Heart right ventricle (tissue), 16 donors: ENCODE measurements around the gene SMIM24. TPM values are rescaled to one million over a fixed set of nuclear protein-coding genes. Genes with fewer than 3 reads are reported as not detected.
"Not testable (repeated sequence)": the region's sequence is repeated elsewhere in the genome, so short reads cannot be mapped to it uniquely, and the experiment has no call there.

Source experiments
- ATAC-seq, 8 donors: fragments of 200-7000 bp; cut with Tn5 transposase; one replicate each; pipeline ENCODE4 v1.9.1; 2020; ENCODE audit warnings: mild to moderate bottlenecking in 8 of 8, moderate library complexity in 8 of 8, moderate number of reproducible peaks in 1 of 8
- DNase-seq, 2 donors: peaks; one replicate each; pipeline ENCODE4 v3.0.0-alpha.2; 2020
- H3K27ac ChIP-seq, 10 donors: fragments of 200-600 bp; sonication (generic) in 2 of 10; one replicate each; pipeline versions ENCODE4 v1.5.0 to v1.8.0; 2020 to 2022; ENCODE audit warnings: mild to moderate bottlenecking in 3 of 10
- H3K27me3 ChIP-seq, 7 donors: fragments of 200-600 bp; one replicate each; pipeline ENCODE4 v1.8.0; 2021 to 2022; ENCODE audit warnings: mild to moderate bottlenecking in 2 of 7
- H3K36me3 ChIP-seq, 9 donors: fragments of 200-600 bp; sonication (generic) in 1 of 9; one replicate each; pipeline versions ENCODE4 v1.5.0 to v1.8.0; 2020 to 2022; ENCODE audit warnings: mild to moderate bottlenecking in 2 of 9
- H3K4me1 ChIP-seq, 9 donors: fragments of 200-600 bp; sonication (generic) in 1 of 9; one replicate each; pipeline versions ENCODE4 v1.5.0 to v1.8.0; 2020 to 2022; ENCODE audit warnings: mild to moderate bottlenecking in 4 of 9
- H3K4me3 ChIP-seq, 10 donors: fragments of 200-600 bp; sonication (generic) in 2 of 10; one replicate each; pipeline versions ENCODE4 v1.5.0 to v1.8.0; 2020 to 2022; ENCODE audit warnings: mild to moderate bottlenecking in 7 of 10, moderate library complexity in 2 of 10
- H3K9me3 ChIP-seq, 11 donors: fragments of 200-600 bp in 10 of 11; sonication (generic) in 2 of 11; one replicate each; pipeline versions ENCODE4 v1.5.0 to v1.8.0; 2013 to 2022; ENCODE audit warnings: mild to moderate bottlenecking in 2 of 11, control low read depth in 1 of 11, moderate library complexity in 1 of 11
- CTCF ChIP-seq, 9 donors: fragments of 200-600 bp; sonication (generic) in 2 of 9; IDR thresholded peaks; one replicate each; pipeline versions ENCODE4 v1.5.0 to v1.8.0; 2021 to 2022; ENCODE audit warnings: antibody characterized with exemption in 9 of 9, mild to moderate bottlenecking in 5 of 9, moderate library complexity in 1 of 9
- WGBS, 2 donors: extraction: QIAGEN DNeasy Blood & Tissue Kit; methylation state at CpG; one replicate each; pipeline ENCODE4 v1.1.7; 2013; ENCODE audit warnings: inconsistent platforms in 1 of 2; 5-methylcytosine and 5-hydroxymethylcytosine counted together
- intact Hi-C, 10 donors: fragments of 100-400 bp; cut with DNase I; formaldehyde crosslinking; loops; one replicate each; pipeline versions ENCODE4 v1.11.1 to v1.14.2; 2022
- polyA plus RNA-seq, 2 donors: library from polyadenylated mRNA; stranded (reverse); fragments of 200-250 nt; gene quantifications; one replicate each; pipeline ENCODE4 v1.2.3, GENCODE V29; 2013
- total RNA-seq, 10 donors: library from RNA; stranded (reverse); fragmentation: NEBNext Ultra II Directional in 3 of 10; extraction: Animal tissue kit (Norgen Biotek cat#: 25700) in 3 of 10; gene quantifications; one replicate each; pipeline versions ENCODE4 v1.2.1 to v1.2.4, GENCODE V29; 2021 to 2023
- donor health status: Arrhythmogenic right ventricular cardiomyopathy.
- donor health status: ischemic (EF 13 %, LVEDD 7.1; RV severe dilation, severe dysfunction).
- donor health status: healthy with polysubstance abuse.
- donor health status: DM: no; HTN: yes; CAD: no.
- donor health status: DM: no; HTN: no; CAD: no.
- donor health status: ischemic (EF 25% LVEDD 6.9; RV normal size, moderate dysfunction).
- donor health status: ischemic (EF 25% LVEDD 5.7; RV mildly dilated, moderate dysfunction).
- donor health status: healthy.
- donor health status: DM: yes; HTN: yes; CAD: no.
- donor health status: Ischemic cardiomyopathy.
- donor health status: ischemic (EF 35%, LVEDD 5.7; RV mildly dilated, moderate dysfunction).
- donor health status: nonischemic (EF 11% LVEDD 7.7; RV severe dilation, severe dysfunction).
- donor health status: DM: yes; HTN: yes; CAD: no.
- donor health status: PGD.
- donor health status: ischemic (EF 29% LVEDD 5.4; RV normal size, mild dysfunction).
- donor health status: nonischemic (EF 23%, LVEDD 6.1; RV moderate dilation, normal function).

Gene SMIM24
- total and polyA plus RNA-seq, 12 donors = not detected

GRCh38 chr19:3433805-3434540 is 46.4 kb downstream of the SMIM24 start:
- Histone ChIP-seq H3K4me3 (peak overlapping the region in 2 of 10 donors; percentile 53 to 57), H3K4me1 (peaks cover 7 to 53% (median 37%) of the 10 kb centered on the region in 9 donors)
- TF ChIP-seq CTCF (IDR thresholded peaks at IDR 0.05) = no peak

GRCh38 chr19:3433313-3433712 is 47.0 kb downstream of the SMIM24 start:
- no peaks in the 10 kb centered on the region for H3K27me3 ChIP-seq
- intact Hi-C loops = loop anchor here in 4 of 10 donors (5.0 kb wide), 4 partner anchors 34 to 106 kb away; no protein-coding TSS in a partner anchor
- no peaks in the 10 kb centered on the region for H3K9me3 ChIP-seq
- TF ChIP-seq CTCF (IDR thresholded peaks at IDR 0.05) = no peak
- DNase-seq (no peak), ATAC-seq (no peak)
- H3K4me1 ChIP-seq = peaks cover 7 to 59% (median 38%) of the 10 kb centered on the region in 9 donors
- no peak overlapping the region for H3K4me3 ChIP-seq
- H3K36me3 ChIP-seq = peaks cover 0 to 56% (median 19%) of the 10 kb centered on the region in 9 donors
- 59 to 63% methylated on average over 12 of the region's 12 CpGs for WGBS, 2 donors
- H3K27ac ChIP-seq = peak overlapping the region in 9 of 10 donors; percentile 29 to 94 (median 89)

More at GRCh38 chr19:3433805-3434540, 46.4 kb downstream of the SMIM24 start:
- Histone ChIP-seq H3K9me3 (no peaks in the 10 kb centered on the region), H3K27me3 (no peaks in the 10 kb centered on the region), H3K36me3 (peaks cover 0 to 63% (median 23%) of the 10 kb centered on the region in 9 donors), H3K27ac (peak overlapping the region; percentile 75 to 94 (median 88))
- ATAC-seq = no peak
- intact Hi-C loops = loop anchor here in 4 of 10 donors (5.0 kb wide), 4 partner anchors 33 to 107 kb away; no protein-coding TSS in a partner anchor
- DNase-seq = no peak
- 94 to 95% methylated on average over 11 of the region's 11 CpGs for WGBS, 2 donors

GRCh38 chr19:3431760-3432397 is 48.4 kb downstream of the SMIM24 start:
- H3K4me1 ChIP-seq = peaks cover 10 to 73% (median 44%) of the 10 kb centered on the region in 9 donors
- no peak for ATAC-seq
- no peaks in the 10 kb centered on the region for H3K9me3 ChIP-seq
- no peaks in the 10 kb centered on the region for H3K27me3 ChIP-seq
- peak overlapping the region in 6 of 10 donors; percentile 4 to 94 (median 57) for H3K27ac ChIP-seq
- WGBS, 2 donors = 91 to 93% methylated on average over 18 of the region's 18 CpGs
- intact Hi-C loops = loop anchor here in 4 of 10 donors (5.0 kb wide), 4 partner anchors 35 to 105 kb away; no protein-coding TSS in a partner anchor
- H3K4me3 ChIP-seq = no peak overlapping the region
- peaks cover 0 to 48% (median 17%) of the 10 kb centered on the region in 9 donors for H3K36me3 ChIP-seq
- TF ChIP-seq CTCF (IDR thresholded peaks at IDR 0.05) = no peak
- no peak for DNase-seq

GRCh38 chr19:3430366-3430680 is 50.0 kb downstream of the SMIM24 start:
- DNase-seq, H3K4me3 ChIP-seq, H3K27me3 ChIP-seq, ATAC-seq, H3K9me3 ChIP-seq: not testable (repeated sequence)
- H3K4me1 ChIP-seq = peaks cover 10 to 70% (median 40%) of the 10 kb centered on the region in 9 donors
- H3K27ac ChIP-seq = peak overlapping the region; percentile 66 to 93 (median 82)
- 67 to 71% methylated on average over 5 of the region's 5 CpGs for WGBS, 2 donors
- H3K36me3 ChIP-seq = peaks cover 0 to 51% (median 14%) of the 10 kb centered on the region in 9 donors
- intact Hi-C loops = loop anchor here in 4 of 10 donors (5.0 kb wide), 4 partner anchors 37 to 103 kb away; no protein-coding TSS in a partner anchor
